Measurements from ENCODE around the gene PNKD.

PNKD gene

DNA sequence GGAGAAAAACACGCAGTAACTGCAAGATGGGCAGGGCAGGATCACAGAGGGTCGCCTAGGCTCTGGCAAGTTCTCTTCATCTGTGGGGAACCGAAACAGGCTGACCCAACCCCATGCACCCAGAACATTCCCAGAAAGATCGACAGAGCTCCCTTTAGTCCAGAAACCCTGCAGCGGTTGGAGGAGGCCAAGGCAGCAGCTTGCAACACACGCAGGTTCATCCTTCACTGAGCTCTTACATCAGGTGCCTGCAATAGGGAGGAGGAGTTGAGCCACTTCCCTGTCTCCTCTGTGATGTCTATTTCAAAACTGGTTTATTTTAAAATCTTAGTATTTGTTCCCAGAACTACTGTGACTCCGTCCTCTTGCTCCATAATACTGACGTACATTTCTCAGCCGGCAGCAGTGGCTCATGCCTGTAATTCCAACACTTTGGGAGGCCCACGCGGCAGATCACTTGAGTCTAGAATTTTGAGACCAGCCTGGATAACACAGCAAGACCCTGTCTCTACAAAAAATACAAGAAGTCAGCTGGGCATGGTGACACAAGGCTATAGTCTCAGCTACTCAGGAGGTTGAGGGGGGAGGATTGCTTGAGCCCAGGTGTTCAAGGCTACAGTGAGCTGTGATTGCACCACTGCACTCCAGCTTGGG, 100.2 kb downstream of the PNKD start:
- DNase-seq (ENCODE audit: low read depth) = no peak

DNA sequence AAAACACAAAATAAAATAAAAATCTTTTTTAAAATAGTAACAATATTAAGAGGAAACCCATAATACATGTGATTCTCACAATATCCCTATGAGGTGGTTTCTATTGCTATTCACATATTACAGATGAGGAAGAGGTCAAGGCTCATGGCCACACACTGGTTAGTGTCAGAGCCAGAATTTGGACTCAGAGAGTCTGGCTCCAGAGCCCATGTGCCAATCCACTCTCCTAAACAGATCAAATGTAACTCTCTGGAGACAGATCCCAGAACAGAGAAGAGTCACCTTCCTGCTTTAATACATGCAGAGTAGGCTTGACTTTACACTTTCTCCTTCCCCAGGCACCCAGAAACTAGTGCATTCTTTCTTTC, 101.6 kb downstream of the PNKD start:
- no peak for DNase-seq (ENCODE audit: low read depth)

DNA sequence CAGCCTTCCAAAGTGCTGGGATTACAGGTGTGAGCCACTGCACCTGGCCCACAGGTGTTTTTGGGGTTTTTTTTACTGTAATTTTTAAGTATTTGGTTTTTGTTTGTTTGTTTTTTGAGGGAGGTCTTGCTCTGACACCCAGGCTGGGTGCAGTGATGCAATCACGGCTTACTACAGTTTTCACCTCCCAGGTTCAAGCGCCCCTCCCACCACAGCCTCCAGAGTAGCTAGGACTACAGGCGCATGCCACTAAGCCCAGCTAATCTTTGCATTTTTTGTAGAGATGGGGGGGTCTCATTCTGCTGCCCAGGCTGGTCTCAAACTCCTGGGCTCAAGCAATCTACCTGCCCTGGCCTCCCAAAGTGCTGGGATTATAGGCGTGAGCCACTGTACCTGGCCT, 104.5 kb downstream of the PNKD start:
- DNase-seq (ENCODE audit: low read depth) = no peak

DNA sequence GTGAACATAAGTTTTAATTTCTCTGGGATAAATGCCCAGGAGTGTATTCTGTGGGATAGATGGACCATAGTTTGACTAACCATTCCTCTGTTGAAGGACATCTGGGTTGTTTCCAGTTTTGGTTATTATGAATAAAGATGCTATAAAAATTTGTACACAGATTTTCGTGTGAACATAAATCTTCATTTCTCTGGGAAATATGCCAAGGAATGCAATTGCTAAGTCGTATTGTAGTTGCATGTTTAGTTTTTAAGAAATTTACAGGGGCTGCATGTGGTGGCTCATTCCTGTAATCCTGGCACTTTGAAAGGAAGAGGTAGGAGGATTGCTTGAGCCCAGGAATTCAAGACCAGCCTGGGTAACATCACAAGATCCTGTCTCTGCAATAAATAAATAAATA, 104.9 kb downstream of the PNKD start:
- DNase-seq (ENCODE audit: low read depth) = no peak

DNA sequence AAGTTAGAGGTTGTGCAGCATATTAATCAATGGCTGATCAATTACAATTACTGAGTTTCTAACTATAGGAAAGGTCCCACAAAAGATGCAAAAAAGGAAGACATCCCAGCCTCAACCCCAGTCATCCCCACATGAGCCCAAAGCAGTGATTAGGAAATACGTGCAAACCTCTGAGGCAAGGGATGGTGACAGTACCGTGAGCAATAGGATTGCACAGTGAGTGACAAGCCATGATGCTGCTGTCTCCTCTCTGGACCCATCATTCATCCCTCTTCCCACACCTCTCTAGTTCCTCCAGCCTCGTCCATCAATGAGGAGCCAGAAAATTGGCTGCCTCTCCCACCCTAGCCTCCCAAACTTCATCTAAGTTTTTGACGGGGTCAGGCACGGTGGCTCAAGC, 107.7 kb downstream of the PNKD start:
- DNase-seq (ENCODE audit: low read depth) = no peak

DNA sequence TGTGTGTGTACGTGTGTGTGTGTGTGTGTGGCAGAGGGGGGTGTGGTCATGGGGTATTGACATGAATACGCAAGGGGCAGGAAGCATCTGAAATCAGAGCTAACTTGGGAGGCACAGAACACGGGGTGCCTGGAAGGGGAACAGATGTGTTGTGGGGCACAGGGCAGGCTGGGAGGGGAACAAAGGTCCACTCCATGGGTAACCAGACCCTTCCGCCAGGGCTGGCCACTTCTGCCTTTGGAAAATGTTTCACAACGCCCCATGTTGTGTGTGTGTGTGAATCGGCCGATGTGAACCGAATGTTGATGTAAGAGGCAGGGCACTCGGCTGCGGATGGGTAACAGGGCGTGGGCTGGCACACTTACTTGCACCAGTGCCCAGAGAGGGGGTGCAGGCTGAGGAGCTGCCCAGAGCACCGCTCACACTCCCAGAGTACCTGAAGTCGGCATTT, 111.6 kb downstream of the PNKD start, which contains the start of gene SLC11A1:
TSS of gene SLC11A1 (plus strand) at position 358 of the 451 bp plus-strand sequence. CDS start 96 bp downstream, outside the sequence.
- no peak for DNase-seq (ENCODE audit: low read depth)

DNA sequence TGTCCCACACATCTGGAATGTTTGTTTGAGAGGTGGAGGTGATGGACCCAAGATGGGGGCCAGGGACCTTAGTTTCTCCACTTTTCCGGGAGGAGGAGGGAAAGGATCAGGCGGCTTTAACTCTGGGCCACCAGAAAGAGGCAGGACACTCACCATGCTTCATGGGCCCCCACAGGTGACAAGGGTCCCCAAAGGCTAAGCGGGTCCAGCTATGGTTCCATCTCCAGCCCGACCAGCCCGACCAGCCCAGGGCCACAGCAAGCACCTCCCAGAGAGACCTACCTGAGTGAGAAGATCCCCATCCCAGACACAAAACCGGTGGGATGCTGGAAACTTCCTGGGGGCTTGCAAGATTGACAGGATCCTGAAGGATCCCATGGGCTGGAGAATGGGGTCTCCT, 112.5 kb downstream of the PNKD start:
- no peak for DNase-seq (ENCODE audit: low read depth)

DNA sequence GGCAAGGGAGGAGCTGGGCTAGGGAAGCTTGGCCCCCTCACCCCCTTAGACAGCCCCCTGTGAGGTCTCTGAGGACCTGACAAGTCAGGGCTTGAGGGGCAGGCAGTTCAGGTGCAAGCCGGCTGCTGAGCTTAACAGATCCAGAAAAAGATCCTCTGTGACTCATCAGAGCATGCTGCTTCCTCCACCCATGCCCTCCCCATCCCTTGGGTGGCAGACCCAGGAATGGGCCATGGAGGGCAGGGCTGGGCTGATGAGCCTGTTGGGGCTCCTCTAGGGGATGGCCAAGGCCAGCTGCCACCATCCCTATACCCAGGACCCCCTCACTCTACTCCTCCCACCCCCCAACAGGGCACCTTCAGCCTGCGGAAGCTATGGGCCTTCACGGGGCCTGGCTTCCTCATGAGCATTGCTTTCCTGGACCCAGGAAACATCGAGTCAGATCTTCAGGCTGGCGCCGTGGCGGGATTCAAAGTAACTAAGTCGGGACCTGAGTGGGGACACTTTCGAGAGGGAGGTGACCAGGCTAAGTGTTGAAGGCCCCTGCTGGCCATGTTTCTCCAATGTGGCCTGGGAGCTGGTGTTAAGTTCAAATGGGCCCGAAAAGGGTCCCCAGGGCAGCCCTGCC, 113.7 kb downstream of the PNKD start:
- no peak for DNase-seq (ENCODE audit: low read depth)

DNA sequence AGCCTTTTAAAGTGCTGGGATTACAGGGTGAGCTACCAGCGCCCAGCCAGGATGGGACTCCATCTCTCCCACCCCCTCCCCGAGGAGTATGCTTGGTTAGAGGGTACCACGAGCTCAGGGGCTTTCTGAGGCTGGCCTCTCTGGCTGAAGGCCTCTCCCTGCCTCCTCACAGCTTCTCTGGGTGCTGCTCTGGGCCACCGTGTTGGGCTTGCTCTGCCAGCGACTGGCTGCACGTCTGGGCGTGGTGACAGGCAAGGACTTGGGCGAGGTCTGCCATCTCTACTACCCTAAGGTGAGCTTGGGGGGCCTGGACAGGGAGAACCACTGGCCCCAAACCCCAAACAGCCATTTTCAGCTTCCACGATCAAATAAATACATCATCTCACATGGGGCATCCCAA, 114.7 kb downstream of the PNKD start:
- DNase-seq (ENCODE audit: low read depth) = no peak

DNA sequence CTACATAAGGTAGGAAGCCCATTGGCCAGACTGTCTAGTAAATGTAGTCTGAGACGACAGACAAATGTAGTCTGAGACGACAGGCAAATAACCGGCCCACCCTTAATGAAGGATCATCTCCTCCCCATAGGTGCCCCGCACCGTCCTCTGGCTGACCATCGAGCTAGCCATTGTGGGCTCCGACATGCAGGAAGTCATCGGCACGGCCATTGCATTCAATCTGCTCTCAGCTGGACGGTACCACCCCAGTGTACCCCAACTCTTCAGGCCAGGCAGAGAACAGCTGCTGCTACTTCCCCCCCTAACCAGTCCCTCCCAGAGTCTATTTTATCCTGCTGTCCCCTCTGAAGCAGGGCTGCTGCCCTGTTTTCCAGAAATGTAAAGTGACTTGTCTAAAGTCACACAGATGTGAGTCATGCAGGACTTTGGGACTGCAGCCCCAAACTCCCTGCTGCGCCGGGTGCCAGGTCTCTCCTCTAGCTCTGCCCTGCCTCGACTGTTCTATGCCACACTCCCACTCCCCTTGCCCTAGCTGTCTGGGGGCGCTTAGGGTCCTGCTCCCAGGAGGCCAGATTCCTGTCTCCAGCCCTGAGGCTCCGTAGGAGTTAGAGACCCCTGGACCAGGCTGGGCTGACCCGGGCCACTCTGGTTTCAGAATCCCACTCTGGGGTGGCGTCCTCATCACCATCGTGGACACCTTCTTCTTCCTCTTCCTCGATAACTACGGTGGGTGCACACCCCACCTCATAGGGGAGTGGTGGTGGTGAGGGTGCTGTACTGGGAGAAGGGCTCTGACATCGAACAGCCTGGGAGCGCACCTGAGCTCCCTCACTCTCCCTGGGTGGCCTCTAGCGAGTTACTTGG, 116.4 kb downstream of the PNKD start:
- no peak for DNase-seq (ENCODE audit: low read depth)

DNA sequence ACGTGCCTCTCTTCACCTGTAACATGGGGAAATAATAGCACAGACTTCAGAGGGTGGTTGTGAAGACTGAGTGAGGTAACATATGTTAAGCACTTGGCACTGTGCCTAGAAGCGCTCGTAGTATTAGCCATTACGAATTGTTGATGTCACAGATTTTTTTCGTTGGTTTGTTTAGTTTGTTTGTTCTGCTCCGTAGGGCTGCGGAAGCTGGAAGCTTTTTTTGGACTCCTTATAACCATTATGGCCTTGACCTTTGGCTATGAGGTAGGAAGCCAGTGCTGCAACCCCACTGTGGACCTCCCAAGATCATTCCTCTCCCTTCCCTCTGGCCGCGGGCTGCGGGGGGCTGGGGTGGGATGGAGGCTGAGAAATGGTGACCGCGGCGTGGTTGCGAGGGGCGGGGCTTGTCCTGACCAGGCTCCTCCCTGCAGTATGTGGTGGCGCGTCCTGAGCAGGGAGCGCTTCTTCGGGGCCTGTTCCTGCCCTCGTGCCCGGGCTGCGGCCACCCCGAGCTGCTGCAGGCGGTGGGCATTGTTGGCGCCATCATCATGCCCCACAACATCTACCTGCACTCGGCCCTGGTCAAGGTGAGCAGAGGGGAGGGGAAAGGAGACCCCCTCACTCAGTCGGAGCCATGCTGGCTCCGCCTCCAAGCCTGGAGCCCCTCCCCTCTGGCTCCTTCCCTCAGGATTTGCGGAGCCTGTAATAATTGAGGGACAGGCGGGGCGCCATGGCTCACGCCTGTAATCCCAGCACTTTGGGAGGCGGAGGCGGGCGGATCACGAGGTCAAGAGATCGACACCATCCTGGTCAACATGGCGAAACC, 117.3 kb downstream of the PNKD start:
- DNase-seq (ENCODE audit: low read depth) = no peak

DNA sequence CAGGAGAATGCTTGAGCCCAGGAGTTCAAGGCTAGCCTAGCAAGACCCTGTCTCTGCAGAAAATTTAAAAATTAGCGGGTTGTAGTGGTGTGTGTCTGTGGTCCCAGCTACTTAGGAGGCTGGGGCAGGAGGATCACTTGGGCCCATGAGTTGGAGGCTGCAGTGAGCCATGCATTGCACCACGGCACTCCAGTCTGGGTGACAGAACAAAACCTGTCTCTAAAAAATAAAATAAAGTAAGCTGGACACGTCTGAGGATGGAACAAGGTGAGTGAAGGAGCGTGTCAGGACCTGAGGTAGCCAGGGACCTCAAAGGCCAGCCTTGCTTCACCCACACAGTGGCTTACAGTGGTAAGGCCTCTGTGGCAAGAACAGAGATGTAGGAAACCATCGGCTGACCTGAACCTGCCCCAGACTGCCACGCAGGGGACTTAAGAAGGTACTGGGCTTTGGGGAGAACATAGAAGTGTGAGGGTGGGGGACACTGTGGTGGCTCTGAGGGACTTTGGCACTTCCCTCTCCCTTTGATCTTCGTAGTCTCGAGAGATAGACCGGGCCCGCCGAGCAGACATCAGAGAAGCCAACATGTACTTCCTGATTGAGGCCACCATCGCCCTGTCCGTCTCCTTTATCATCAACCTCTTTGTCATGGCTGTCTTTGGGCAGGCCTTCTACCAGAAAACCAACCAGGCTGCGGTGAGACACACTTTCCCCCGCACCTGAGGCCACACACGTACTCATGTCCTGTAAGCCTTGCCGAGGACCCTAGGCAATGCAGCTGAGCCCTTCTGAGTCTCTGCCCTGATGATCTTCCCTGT, 119.2 kb downstream of the PNKD start:
- DNase-seq (ENCODE audit: low read depth) = no peak

DNA sequence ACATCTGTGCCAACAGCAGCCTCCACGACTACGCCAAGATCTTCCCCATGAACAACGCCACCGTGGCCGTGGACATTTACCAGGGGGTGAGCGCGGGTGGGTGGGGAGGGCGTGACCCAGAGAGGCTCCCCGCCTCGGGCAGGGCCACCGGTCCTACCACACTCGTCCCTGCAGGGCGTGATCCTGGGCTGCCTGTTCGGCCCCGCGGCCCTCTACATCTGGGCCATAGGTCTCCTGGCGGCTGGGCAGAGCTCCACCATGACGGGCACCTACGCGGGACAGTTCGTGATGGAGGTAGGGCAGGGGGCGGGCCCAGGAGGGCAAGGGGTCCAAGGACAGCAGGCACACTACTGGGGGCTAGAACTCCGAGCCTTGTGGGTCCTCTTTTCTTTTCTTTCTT, 120.9 kb downstream of the PNKD start:
- no peak for DNase-seq (ENCODE audit: low read depth)

DNA sequence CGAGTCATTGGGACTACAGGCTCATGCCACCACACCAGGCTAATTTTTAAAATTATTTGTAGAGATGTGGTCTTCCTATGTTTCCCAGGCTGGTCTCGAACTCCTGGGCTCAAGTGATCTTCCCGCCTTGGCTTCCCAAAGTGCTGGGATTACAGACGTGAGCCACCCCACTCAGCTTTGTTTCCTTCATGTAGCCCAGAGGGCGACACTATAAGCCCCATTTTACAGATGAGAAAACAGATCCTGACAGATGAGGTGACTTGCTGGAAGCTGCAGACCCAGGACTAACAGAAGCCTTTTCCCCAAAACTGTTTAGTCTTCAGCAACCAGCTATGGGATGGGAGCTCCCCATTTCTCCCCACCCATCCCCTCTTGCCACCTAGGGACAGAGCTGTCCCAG, 122.1 kb downstream of the PNKD start:
- no peak for DNase-seq (ENCODE audit: low read depth)

DNA sequence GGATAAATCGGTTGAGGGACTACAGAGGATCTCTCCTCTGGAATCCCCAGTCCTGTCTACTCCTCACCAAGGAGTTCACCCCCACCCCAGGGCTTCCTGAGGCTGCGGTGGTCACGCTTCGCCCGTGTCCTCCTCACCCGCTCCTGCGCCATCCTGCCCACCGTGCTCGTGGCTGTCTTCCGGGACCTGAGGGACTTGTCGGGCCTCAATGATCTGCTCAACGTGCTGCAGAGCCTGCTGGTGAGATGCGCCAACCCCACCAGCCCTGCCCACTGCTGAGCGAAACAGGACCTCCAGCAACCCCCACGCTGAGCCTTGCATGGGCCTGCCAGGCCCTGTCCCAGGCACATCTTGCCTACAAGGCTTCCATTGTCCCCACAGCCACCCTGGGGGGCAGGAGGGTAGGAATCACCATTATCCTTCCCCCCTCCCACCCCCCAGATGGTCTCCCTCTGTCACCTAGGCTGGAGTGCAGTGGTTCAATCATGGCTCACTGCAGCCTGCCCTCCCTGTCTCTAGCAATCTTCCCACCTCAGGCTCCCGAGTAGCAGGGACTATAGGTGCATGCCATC, 122.7 kb downstream of the PNKD start:
- no peak for DNase-seq (ENCODE audit: low read depth)

DNA sequence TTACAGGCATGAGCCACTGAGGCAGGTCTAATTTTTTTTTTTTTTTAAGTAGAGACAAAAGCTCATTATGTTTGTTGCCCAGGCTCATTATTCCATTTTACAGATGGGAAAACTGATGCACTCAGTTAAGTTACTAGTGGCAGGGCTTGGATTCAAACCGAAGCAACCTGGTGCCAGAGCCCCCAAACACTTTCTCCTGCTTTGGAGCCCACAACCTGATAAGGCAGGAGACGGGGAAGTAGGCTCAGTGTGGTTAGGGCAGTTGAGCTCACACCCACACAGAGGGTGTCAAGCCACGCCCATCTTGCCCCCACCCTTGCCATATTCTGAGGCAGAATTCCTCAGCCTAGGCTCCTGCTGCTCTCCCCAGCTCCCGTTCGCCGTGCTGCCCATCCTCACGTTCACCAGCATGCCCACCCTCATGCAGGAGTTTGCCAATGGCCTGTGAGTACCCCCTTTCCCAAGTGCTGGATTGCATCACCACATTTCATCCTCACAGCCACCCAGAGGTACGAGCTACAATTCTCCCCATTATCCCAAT, 123.5 kb downstream of the PNKD start:
- DNase-seq (ENCODE audit: low read depth) = no peak

DNA sequence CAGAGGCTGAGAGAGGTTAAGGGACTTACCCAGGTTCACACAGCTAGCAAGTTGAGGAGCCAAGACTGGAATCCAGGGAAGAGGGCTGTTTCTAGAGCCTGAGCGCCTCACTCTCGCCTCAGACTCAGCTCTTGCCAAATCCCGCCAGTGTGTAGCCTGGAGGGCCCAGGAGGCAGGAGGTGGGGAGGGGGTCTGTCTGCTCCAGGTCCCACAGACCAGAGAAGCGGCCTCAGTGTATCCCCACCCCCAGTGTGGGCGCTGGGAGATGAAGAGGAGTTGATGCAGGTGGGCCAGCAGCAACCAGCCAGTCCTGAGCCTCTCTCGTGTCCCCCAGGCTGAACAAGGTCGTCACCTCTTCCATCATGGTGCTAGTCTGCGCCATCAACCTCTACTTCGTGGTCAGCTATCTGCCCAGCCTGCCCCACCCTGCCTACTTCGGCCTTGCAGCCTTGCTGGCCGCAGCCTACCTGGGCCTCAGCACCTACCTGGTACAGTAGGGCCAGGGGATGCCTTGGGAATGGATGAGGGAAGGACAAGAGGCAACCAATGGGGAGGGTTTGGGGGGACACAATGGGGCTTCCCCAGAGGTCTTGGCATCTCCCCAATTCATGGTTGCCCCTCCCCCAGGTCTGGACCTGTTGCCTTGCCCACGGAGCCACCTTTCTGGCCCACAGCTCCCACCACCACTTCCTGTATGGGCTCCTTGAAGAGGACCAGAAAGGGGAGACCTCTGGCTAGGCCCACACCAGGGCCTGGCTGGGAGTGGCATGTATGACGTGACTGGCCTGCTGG, 124.2 kb downstream of the PNKD start:
- no peak for DNase-seq (ENCODE audit: low read depth)

DNA sequence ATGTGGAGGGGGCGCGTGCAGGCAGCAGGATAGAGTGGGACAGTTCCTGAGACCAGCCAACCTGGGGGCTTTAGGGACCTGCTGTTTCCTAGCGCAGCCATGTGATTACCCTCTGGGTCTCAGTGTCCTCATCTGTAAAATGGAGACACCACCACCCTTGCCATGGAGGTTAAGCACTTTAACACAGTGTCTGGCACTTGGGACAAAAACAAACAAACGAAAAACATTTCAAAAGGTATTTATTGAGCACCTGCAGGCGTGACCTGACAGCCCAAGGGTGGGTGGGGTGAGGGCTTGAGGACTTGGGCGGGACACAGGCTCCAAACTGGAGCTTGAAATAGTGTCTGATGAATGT, 124.7 kb downstream of the PNKD start:
- DNase-seq (ENCODE audit: low read depth) = no peak

DNA sequence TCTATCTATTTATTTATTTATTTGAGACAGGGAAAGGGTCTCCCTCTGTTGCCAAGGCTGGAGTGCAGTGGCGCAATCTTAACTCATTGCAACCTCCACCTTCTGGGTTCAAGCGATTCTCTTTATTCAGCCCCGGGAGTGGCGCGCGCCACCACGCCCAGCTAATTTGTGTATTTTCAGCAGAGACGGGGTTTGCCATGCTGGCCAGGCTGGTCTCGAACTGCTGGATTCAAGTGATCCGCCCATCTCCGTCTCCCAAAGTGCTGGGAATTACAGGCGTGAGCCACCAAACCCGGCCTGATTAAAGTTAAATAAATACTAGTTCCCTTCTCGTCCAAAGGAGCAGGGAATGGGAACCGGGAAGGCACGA, 125.1 kb downstream of the PNKD start:
- no peak for DNase-seq (ENCODE audit: low read depth)

Measured in activated T-cell treated with anti-CD3 and anti-CD28 coated beads for 48 hours (primary cell).